ENCODE data around the gene NHEJ1.

- TF ChIP-seq CTCF (IDR thresholded peaks at IDR 0.05): no peak
- no peak for TF ChIP-seq POLR2A (IDR thresholded peaks at IDR 0.05)
Observed at GRCh38 chr2:219204425-219205164, 44.0 kb upstream of the NHEJ1 start.
